Measurements from ENCODE around the gene SOCS6. TPM values are rescaled to one million over a fixed set of nuclear protein-coding genes. Genes with fewer than 3 reads are reported as not detected.

Gene SOCS6
- total and polyA plus RNA-seq, 2 experiments from 2014 or later, result 31.7 to 43.7 TPM

GRCh38 chr18:70311726-70312125 lies 22.9 kb downstream of the SOCS6 start:
- H3K4me3 ChIP-seq, result no peak overlapping the region
- H3K4me2 ChIP-seq (ENCODE audit: unreplicated experiment), result no peak overlapping the region
- H3K27me3 ChIP-seq (replicated peaks; ENCODE audit: insufficient read depth), result no peaks in the 10 kb centered on the region
- peaks cover 39% of the 10 kb centered on the region for H3F3A ChIP-seq (ENCODE audit: insufficient read depth)
- H3K36me3 ChIP-seq (ENCODE audit: low read depth), result no peaks in the 10 kb centered on the region
- DNase-seq, result no peak
- H3K27ac ChIP-seq, result no peak overlapping the region
- peaks cover 15% of the 10 kb centered on the region; the same call in 1 of the 2 replicates for H3K4me1 ChIP-seq (ENCODE audit: insufficient read depth)
- H3K9me2 ChIP-seq (ENCODE audit: insufficient read depth), result no peaks in the 10 kb centered on the region
- H4K20me1 ChIP-seq (ENCODE audit: insufficient read depth), result peaks cover 1% of the 10 kb centered on the region; the same call in 1 of the 2 replicates
- no peak for TF ChIP-seq EZH2phosphoT487 (IDR thresholded peaks at IDR 0.05; ENCODE audit: insufficient read depth, low read depth)
- no peak for TF ChIP-seq EZH2 (IDR thresholded peaks at IDR 0.05; ENCODE audit: insufficient read depth, poor library complexity, severe bottlenecking)
- WGBS, 2 experiments (ENCODE audit: low coverage in 1 of 2, low lambda C conversion rate in 2 of 2, missing lambda C conversion rate in 2 of 2), result 70 to 74% methylated on average over 2 of the region's 2 CpGs
- H3K9me3 ChIP-seq (ENCODE audit: low read depth), result no peaks in the 10 kb centered on the region
- in situ Hi-C loops (cut with MboI), result no loop called here
- no peak overlapping the region for H3K9ac ChIP-seq
- H3K79me2 ChIP-seq (ENCODE audit: insufficient read depth), result peaks cover 100% of the 10 kb centered on the region
- H2AFZ ChIP-seq, result no peak overlapping the region

GRCh38 chr18:70313640-70314039 lies 24.8 kb downstream of the SOCS6 start:
- TF ChIP-seq EZH2phosphoT487 (IDR thresholded peaks at IDR 0.05; ENCODE audit: insufficient read depth, low read depth) (no peak), EZH2 (IDR thresholded peaks at IDR 0.05; ENCODE audit: insufficient read depth, poor library complexity, severe bottlenecking) (no peak)
- no peaks in the 10 kb centered on the region; the same call in 1 of the 2 replicates for H4K20me1 ChIP-seq (ENCODE audit: insufficient read depth)
- in situ Hi-C loops (cut with MboI), result no loop called here

DNA sequence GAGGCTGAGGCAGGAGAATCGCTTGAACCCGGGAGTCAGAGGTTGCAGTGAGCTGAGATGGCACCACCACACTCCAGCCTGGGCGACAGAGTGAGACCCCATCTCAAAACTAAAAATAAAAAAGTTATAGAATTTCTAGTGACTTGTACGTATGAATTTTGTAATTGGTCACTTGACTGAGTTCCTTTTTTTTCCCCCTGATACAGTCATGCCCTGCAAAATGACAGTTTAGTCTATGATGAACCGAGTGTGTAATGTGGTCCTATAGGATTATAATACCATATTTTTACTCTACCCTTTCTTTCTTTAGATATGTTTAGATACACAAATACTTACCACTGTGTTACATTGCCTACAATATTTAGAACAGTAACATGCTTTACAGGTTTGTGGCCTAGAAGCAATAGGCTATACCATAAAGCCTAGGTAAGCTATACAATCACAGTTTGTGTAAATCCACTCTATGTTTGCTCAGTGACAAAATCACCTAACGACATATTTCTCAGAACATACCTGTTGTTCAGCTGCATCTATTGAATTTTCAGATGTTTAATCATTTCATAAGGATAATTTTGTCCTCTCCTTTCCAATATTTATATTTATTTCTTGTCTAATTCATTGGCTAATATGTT lies 25.4 kb downstream of the SOCS6 start:
- Histone ChIP-seq H3F3A (ENCODE audit: insufficient read depth) (peaks cover 27% of the 10 kb centered on the region; the same call in 1 of the 2 replicates), H3K9ac (no peak overlapping the region), H3K4me2 (ENCODE audit: unreplicated experiment) (no peak overlapping the region), H4K20me1 (ENCODE audit: insufficient read depth) (no peaks in the 10 kb centered on the region), H2AFZ (no peak overlapping the region), H3K27ac (no peak overlapping the region), H3K79me2 (ENCODE audit: insufficient read depth) (peaks cover 100% of the 10 kb centered on the region), H3K4me3 (no peak overlapping the region), H3K9me3 (ENCODE audit: low read depth) (no peaks in the 10 kb centered on the region), H3K27me3 (replicated peaks; ENCODE audit: insufficient read depth) (no peaks in the 10 kb centered on the region), H3K36me3 (ENCODE audit: low read depth) (no peaks in the 10 kb centered on the region), H3K4me1 (ENCODE audit: insufficient read depth) (peaks cover 12% of the 10 kb centered on the region; the same call in 1 of the 2 replicates), H3K9me2 (ENCODE audit: insufficient read depth) (no peaks in the 10 kb centered on the region)
- WGBS, 2 experiments (ENCODE audit: low coverage in 1 of 2, low lambda C conversion rate in 2 of 2, missing lambda C conversion rate in 2 of 2), result 97 to 98% methylated on average over 6 of the region's 6 CpGs
- TF ChIP-seq EZH2phosphoT487 (IDR thresholded peaks at IDR 0.05; ENCODE audit: insufficient read depth, low read depth) (no peak), EZH2 (IDR thresholded peaks at IDR 0.05; ENCODE audit: insufficient read depth, poor library complexity, severe bottlenecking) (no peak)
- in situ Hi-C loops (cut with MboI), result no loop called here
- DNase-seq, result no peak

More at GRCh38 chr18:70313640-70314039, 24.8 kb downstream of the SOCS6 start:
- H3K79me2 ChIP-seq (ENCODE audit: insufficient read depth), result peaks cover 100% of the 10 kb centered on the region
- no peaks in the 10 kb centered on the region for H3K27me3 ChIP-seq (replicated peaks; ENCODE audit: insufficient read depth)
- DNase-seq, result no peak
- H3K4me1 ChIP-seq (ENCODE audit: insufficient read depth), result peaks cover 15% of the 10 kb centered on the region; the same call in 1 of the 2 replicates
- H3K27ac ChIP-seq, result no peak overlapping the region
- H3K4me3 ChIP-seq, result no peak overlapping the region
- no peaks in the 10 kb centered on the region for H3K9me2 ChIP-seq (ENCODE audit: insufficient read depth)
- no peak overlapping the region for H2AFZ ChIP-seq
- peaks cover 23% of the 10 kb centered on the region; the same call in 1 of the 2 replicates for H3F3A ChIP-seq (ENCODE audit: insufficient read depth)
- no peak overlapping the region for H3K9ac ChIP-seq
- 70 to 73% methylated on average over 3 of the region's 3 CpGs for WGBS, 2 experiments (ENCODE audit: low coverage in 1 of 2, low lambda C conversion rate in 2 of 2, missing lambda C conversion rate in 2 of 2)
- H3K9me3 ChIP-seq (ENCODE audit: low read depth), result no peaks in the 10 kb centered on the region
- no peaks in the 10 kb centered on the region for H3K36me3 ChIP-seq (ENCODE audit: low read depth)
- H3K4me2 ChIP-seq (ENCODE audit: unreplicated experiment), result no peak overlapping the region

DNA sequence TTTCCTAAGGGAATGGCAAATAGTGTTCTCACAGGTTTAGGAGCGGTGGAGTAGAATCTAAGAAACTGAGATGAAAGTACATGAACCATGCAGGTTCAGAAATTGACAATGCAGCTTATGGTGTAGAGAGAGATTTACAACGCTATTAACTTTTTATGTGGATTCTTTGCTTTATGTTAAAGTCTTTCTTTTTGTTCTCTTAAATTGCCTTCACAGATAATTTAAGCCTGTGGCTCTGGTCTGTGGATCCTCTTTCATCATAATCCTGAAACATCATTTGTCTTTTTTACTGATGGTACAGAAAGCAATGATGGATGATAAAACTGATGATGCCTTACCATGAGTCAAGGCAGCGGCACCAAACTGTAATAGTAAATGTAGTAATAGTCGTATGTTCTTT lies 30.3 kb downstream of the SOCS6 start:
- Histone ChIP-seq H3K4me3 (no peak overlapping the region), H3K4me2 (ENCODE audit: unreplicated experiment) (no peak overlapping the region), H3F3A (ENCODE audit: insufficient read depth) (peaks cover 20% of the 10 kb centered on the region; the same call in 1 of the 2 replicates), H2AFZ (no peak overlapping the region), H3K27me3 (replicated peaks; ENCODE audit: insufficient read depth) (no peaks in the 10 kb centered on the region), H3K36me3 (ENCODE audit: low read depth) (no peaks in the 10 kb centered on the region), H3K79me2 (ENCODE audit: insufficient read depth) (peaks cover 100% of the 10 kb centered on the region), H3K9me2 (ENCODE audit: insufficient read depth) (no peaks in the 10 kb centered on the region), H3K27ac (no peak overlapping the region), H3K4me1 (ENCODE audit: insufficient read depth) (peaks cover 11% of the 10 kb centered on the region), H4K20me1 (ENCODE audit: insufficient read depth) (no peaks in the 10 kb centered on the region), H3K9ac (no peak overlapping the region), H3K9me3 (ENCODE audit: low read depth) (no peaks in the 10 kb centered on the region)
- WGBS, 2 experiments (ENCODE audit: low coverage in 1 of 2, low lambda C conversion rate in 2 of 2, missing lambda C conversion rate in 2 of 2), result 75 to 78% methylated on average over 4 of the region's 4 CpGs
- DNase-seq, result no peak
- TF ChIP-seq EZH2phosphoT487 (IDR thresholded peaks at IDR 0.05; ENCODE audit: insufficient read depth, low read depth) (no peak), EZH2 (IDR thresholded peaks at IDR 0.05; ENCODE audit: insufficient read depth, poor library complexity, severe bottlenecking) (no peak)
- in situ Hi-C loops (cut with MboI), result no loop called here
